IPS-11a (cell line): Measurements from ENCODE around the gene ADAMTS6.
"Not testable (repeated sequence)": the region's sequence is repeated elsewhere in the genome, so short reads cannot be mapped to it uniquely, and the experiment has no call there.

Experiments
- H3K4me3 ChIP-seq: one replicate; pipeline ENCODE4 v1.5.1; 2013; ENCODE audit warnings: low read depth, low read length, control low read depth

Gene ADAMTS6

DNA sequence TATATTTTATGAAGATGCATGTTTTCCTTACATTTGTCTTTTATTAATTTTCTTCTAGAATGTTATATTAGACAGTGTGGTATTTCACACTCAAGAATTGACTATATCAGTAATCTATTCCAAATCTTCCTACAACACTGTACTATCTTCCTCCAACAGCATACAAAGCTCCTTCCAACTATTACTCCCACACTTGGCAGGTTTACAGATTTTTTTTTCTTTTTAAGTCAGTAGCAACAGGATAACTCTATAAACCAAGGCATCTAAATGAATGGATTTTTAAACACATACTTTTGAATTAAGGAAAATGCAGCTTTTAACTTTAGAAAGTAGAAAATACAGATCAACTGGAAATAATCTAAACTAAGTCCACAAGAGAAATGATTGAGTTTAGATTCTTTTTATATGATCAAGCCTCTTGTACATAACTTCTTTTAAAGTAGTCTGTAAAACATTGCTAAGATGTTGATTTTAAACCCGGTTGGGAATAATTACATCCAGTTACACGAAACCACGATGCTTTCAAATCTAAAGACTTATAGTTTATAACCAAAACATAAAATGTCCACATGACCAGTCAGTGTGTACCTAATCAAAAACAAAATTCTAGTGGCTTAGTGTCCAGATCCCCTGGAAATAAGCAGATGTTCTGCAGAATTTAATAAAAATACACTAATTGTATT, 281.6 kb downstream of the ADAMTS6 start:
- H3K4me3 ChIP-seq, result no peak overlapping the region

- H3K4me3 ChIP-seq, result no peak overlapping the region
Measured at GRCh38 chr5:65198456-65199120, 283.1 kb downstream of the ADAMTS6 start.

DNA sequence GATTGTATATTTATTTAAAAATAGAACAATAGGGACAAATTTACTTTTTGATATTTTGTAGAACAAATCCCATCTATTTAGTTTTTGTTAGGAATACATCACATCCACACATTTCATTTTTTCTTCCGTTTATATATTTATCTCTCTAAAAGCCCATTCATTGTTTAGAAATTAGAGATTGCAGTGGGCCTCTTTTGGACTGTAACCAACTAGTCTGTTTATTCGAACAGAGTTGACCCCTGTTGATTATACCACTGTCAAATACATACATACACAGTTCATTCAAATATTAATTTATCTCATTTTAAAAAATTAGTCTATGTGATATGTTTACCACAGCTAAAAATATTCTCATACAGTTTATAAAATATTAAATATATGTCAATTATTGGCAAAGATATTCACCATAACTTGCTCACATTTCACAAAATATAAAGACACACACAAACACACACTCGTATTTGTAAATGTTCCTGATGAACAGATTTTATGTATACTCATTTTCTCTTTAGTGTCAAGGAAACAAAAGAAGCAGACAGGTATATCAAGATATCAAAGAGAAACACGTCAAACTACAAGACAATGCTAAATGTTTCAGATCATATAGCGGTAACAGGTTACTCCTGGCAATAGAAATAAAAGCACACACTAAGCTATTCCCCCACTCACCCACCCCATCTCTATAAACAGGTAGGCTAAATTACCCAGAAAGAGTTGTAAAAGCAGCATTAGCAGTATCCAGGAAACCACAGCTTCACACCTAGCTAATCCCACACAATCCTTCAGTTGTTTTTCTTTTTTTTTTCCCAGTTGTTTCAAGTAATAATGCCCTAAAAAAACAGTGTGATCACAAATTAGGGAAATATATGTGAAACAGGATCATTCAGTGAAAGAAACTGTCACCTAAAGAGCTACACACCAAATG, 283.9 kb downstream of the ADAMTS6 start:
- H3K4me3 ChIP-seq, result no peak overlapping the region

DNA sequence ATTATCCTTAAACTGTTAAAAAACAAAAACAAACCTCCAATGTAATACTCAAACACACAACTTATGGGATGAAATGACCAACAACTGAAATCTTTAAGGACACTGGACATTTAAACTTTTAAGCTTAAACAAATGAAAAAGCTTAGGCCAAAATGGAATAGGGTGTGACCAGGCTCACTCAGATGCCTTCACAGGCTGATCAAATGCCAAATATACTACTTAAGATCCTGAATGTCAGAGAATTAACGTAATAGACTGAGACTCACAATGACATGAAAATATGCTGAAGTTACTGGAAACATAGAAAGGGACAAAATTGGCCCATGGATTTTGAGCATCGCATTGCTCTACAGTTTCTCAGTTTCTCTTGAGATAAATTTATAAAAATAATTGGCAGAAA, 286.8 kb downstream of the ADAMTS6 start:
- no peak overlapping the region for H3K4me3 ChIP-seq

GRCh38 chr5:65192331-65192730, 289.4 kb downstream of the ADAMTS6 start:
- H3K4me3 ChIP-seq, result no peak overlapping the region

DNA sequence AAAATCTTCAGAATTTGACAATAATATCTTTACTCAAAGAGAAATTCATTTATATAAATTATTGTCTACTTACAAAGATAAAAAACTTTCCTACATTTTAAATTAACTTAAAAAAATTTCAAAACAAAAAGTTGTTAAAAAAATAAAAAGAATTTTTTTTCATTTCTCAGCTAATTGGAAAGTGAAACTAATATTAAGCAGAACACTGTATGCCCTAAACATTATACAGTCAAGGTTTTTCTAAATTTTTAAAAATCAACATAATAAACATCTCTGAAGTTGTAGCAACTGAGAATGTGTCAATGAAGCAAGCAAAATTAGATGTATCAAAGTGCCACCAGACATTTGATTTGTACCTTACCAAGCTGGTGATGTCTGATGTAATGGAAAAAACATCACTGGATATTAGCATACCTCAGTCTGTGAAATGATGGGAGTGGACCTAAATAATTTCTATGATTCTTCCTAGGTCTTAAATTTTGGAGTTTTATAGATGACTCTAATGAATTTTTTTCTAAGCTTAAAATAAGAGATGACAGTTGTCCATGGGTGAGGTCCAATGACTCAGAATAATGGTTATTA, 290.1 kb downstream of the ADAMTS6 start:
- no peak overlapping the region for H3K4me3 ChIP-seq

- H3K4me3 ChIP-seq, result no peak overlapping the region
Measured at GRCh38 chr5:65190328-65191053, 291.2 kb downstream of the ADAMTS6 start.

DNA sequence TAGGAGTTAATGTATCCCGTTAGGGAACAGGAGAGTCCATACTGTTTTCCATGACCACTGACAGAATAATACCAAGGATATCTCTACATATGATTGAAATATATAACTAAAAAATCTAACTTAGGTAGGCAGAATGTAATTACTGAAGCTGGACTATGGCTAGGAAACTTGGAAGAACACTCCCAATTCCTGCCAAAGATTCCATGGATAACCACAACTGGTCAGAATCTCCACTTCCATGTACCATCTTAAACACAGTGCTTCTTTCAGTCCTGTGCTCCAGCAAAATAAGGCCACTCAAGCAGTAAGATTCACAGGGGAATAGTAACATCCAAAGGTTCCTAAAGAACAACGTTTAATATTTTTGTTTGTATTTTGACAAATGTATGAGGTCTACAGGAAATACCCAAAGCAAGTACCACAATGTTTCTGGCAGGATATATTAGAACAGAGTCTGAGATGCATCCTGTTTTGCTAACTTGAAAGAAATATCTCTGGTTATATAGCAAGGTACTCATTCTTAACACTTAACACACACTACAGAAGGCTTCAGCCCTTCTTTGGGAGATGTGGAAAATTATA, 295.0 kb downstream of the ADAMTS6 start:
- no peak overlapping the region for H3K4me3 ChIP-seq

DNA sequence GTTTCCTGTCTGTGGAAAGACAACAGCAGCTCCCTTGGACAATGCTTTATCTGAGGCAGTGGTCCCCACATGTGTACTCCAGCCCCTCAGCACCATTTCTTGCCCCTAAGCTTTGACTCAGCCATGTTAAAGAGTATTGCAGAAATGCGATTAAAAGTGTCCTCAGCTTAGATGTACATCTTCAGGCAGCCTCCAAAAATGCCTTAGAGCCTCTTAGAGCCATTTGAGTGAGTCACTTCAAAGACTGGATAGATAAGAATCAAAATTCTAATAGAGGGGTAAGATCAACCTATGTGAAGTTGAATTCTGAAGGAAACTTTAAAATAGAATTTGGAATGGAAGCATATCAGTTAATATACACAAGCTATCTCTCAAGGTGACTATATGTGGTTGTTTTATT, 296.3 kb downstream of the ADAMTS6 start:
- no peak overlapping the region for H3K4me3 ChIP-seq

DNA sequence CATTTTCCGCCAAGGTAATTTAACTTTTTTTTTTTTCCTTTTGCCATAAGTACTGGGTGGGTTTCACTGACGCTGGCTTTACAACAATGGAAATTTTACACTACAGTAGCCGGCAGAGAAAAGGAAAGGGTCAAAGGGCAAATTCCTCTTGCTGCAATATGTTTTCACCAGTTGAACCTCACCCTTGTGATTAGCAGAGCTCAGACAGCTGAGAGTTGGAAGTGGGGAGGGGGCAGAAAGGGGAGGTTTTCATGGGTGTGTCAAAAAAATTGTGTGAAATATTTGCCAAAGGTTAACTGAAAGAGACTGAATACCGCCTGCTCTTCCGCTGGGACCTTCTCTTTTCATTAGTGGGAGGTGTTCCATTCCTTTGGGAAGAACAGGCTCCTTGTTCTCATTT, 296.9 kb downstream of the ADAMTS6 start:
- H3K4me3 ChIP-seq, result no peak overlapping the region

GRCh38 chr5:65174231-65174630, 307.5 kb downstream of the ADAMTS6 start:
- not testable (repeated sequence) for H3K4me3 ChIP-seq

GRCh38 chr5:65173130-65173525, 308.6 kb downstream of the ADAMTS6 start:
- H3K4me3 ChIP-seq, result no peak overlapping the region

DNA sequence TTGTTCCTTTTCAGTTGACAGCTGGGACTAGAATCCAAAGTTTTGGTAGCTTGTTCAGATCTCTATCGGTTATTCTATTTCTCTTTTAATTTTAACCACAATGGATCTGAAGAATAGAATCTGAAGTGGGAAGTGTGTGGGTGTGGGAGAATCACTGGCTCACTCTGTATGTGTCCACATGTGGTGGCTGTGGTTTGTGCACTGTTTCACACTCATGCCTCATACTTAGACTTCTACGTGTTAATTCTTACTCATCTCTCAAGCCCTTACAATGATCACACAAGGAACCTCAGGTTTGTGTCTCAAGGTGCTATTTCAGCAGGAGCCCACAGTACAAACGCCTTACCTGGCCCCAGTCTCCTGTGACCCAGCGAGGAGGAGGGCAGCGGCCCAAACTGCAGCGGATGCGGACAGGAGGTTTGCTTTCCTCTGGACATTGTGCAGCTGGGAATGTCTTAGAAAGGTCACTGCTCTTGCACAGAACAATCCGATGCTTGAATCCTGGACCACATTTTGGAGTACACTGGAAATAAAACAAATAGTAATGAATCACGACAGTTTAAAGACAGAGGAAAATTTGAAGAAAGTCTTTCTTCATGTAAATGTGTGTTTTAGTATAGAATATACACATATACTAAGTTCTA, 309.1 kb downstream of the ADAMTS6 start:
- no peak overlapping the region for H3K4me3 ChIP-seq

GRCh38 chr5:65171645-65172044, 310.1 kb downstream of the ADAMTS6 start:
- H3K4me3 ChIP-seq, result no peak overlapping the region

DNA sequence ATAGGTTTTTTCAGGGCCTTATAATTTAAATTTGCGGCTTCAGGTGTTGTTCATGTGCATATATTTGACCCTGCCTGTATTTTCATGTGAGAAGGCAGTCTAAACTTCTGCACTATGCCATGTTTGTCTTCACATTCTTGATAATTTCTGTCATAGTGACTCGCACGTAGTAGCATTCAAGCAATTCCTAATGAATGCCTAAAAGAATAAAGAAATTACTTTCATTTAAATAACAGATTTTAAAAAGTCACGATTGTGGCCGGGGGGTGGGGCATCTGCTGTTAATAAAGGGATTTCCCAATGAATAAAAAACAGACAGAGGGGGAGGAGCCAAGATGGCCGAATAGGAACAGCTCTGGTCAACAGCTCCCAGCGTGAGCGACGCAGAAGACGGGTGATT, 318.0 kb downstream of the ADAMTS6 start:
- H3K4me3 ChIP-seq, result no peak overlapping the region

- H3K4me3 ChIP-seq, result no peak overlapping the region
Measured at GRCh38 chr5:65161655-65162054, 320.1 kb downstream of the ADAMTS6 start.

- H3K4me3 ChIP-seq, result no peak overlapping the region
Measured at GRCh38 chr5:65157906-65158603, 323.7 kb downstream of the ADAMTS6 start.

- H3K4me3 ChIP-seq, result no peak overlapping the region
Measured at GRCh38 chr5:65156933-65157332, 324.8 kb downstream of the ADAMTS6 start.

GRCh38 chr5:65152131-65152530, 329.6 kb downstream of the ADAMTS6 start:
- H3K4me3 ChIP-seq, result no peak overlapping the region
